ENCODE data around the gene PGP.

PGP gene

DNA sequence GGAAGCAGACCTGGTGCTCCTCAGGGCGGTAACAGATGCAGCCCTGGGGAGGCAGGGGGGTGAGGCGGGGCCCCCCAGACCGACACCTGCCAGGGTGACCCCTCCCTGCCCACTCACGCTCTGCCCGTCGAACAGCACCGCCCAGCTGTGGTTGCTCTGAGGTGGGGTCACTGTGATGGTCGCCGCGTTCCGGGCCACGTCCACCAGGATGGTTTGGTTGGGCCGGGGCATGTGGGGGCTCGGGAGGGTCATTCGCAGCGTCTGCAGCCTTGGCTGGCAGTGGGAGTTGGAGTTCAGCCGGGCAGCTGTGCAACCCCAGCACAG, 4.7 kb downstream of the PGP start:
- TF ChIP-seq, protein P1, sequence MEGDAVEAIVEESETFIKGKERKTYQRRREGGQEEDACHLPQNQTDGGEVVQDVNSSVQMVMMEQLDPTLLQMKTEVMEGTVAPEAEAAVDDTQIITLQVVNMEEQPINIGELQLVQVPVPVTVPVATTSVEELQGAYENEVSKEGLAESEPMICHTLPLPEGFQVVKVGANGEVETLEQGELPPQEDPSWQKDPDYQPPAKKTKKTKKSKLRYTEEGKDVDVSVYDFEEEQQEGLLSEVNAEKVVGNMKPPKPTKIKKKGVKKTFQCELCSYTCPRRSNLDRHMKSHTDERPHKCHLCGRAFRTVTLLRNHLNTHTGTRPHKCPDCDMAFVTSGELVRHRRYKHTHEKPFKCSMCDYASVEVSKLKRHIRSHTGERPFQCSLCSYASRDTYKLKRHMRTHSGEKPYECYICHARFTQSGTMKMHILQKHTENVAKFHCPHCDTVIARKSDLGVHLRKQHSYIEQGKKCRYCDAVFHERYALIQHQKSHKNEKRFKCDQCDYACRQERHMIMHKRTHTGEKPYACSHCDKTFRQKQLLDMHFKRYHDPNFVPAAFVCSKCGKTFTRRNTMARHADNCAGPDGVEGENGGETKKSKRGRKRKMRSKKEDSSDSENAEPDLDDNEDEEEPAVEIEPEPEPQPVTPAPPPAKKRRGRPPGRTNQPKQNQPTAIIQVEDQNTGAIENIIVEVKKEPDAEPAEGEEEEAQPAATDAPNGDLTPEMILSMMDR (IDR thresholded peaks at IDR 0.05): no peak

- TF ChIP-seq, protein P1 (IDR thresholded peaks at IDR 0.05): no peak
These were observed 5.2 kb downstream of the PGP start for GRCh38 chr16:2209258-2210008.

DNA sequence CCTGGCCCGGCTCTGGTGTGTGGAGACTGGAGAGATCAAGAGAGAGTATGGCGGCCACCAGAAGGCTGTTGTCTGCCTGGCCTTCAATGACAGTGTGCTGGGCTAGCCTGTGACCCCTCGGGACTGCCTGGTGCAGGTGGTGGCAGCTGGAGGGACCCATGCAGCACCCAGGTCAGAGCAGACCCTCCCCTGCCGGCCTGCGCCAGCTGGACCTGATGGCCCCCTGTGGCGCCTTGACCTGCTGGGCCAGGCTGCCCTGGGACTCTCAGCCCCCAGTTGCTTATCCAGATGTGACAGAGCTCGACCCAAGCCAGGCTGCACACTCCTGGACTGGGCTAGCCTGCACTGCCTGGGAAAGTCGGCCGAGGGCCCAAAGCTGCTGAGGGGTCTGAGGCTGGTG, 5.9 kb downstream of the PGP start:
- TF ChIP-seq, protein P1 (IDR thresholded peaks at IDR 0.05): no peak

- TF ChIP-seq, protein P1 (IDR thresholded peaks at IDR 0.05): no peak
These were observed 6.3 kb downstream of the PGP start for GRCh38 chr16:2208308-2208707.

- TF ChIP-seq, protein P1 (IDR thresholded peaks at IDR 0.05): no peak
These were observed 6.8 kb downstream of the PGP start for GRCh38 chr16:2207872-2208271.

GRCh38 chr16:2206780-2207433, 7.7 kb downstream of the PGP start:
- TF ChIP-seq, protein P1 (IDR thresholded peaks at IDR 0.05): no peak

DNA sequence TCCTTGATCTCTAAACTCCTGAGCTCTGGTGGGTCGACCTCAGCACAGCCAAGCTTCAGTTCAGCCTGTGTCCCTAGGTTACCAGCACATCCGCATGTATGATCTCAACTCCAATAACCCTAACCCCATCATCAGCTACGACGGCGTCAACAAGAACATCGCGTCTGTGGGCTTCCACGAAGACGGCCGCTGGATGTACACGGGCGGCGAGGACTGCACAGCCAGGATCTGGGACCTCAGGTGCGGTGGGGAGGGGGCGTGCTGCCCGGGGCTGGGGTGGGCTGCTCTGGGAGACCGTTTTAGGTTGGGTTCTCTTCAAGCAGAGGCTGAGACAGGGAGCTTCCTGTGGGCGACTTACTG, 8.2 kb downstream of the PGP start:
- TF ChIP-seq, protein P1 (IDR thresholded peaks at IDR 0.05): no peak

Data from LNCAP (cell line).